Osteoblast (primary cell): Measurements from ENCODE around the gene KIRREL3. TPM values are rescaled to one million over a fixed set of nuclear protein-coding genes. Genes with fewer than 3 reads are reported as not detected.

Experiments
- DNase-seq: peaks from one replicate; pipeline ENCODE4 v3.0.0; 2011; ENCODE audit warnings: low spot score, mixed read lengths; ENCODE audit not compliant: insufficient read length; ENCODE audit errors: missing footprints
- H2AFZ ChIP-seq: 2 replicates; pipeline ENCODE4 v1.6.0; 2011; ENCODE audit warnings: mild to moderate bottlenecking, low read length
- H3K27ac ChIP-seq: 2 replicates; pipeline ENCODE4 v1.5.1; 2011; ENCODE audit warnings: mild to moderate bottlenecking, low read depth, low read length, moderate library complexity
- H3K27me3 ChIP-seq: 2 replicates; pipeline ENCODE4 v1.6.0; 2012; ENCODE audit warnings: mild to moderate bottlenecking, control low read depth, inconsistent platforms, low read length, moderate library complexity; ENCODE audit not compliant: insufficient read depth
- H3K36me3 ChIP-seq: 2 replicates; pipeline ENCODE4 v1.5.1; 2011; ENCODE audit warnings: mild to moderate bottlenecking, low read length, control low read depth, moderate library complexity; ENCODE audit not compliant: insufficient read depth
- H3K4me1 ChIP-seq: 2 replicates; pipeline ENCODE4 v1.5.1; 2011; ENCODE audit warnings: mild to moderate bottlenecking, low read length, control low read depth, moderate library complexity; ENCODE audit not compliant: insufficient read depth
- H3K4me2 ChIP-seq: 2 replicates; pipeline ENCODE4 v1.6.0; 2011; ENCODE audit warnings: mild to moderate bottlenecking, low read length; ENCODE audit not compliant: insufficient read depth
- H3K4me3 ChIP-seq: fragments of 200-600 bp; sonication (generic); 3 replicates; pipeline ENCODE4 v1.5.1; 2012; ENCODE audit warnings: mild to moderate bottlenecking, low read length, inconsistent platforms; ENCODE audit not compliant: insufficient read depth
- H3K79me2 ChIP-seq: 2 replicates; pipeline ENCODE4 v1.6.0; 2012; ENCODE audit warnings: mild to moderate bottlenecking, low read length, control low read depth, inconsistent platforms; ENCODE audit not compliant: insufficient read depth
- H3K9me3 ChIP-seq: 2 replicates; pipeline ENCODE4 v1.5.1; 2011; ENCODE audit warnings: low read depth, low read length, control low read depth
- H4K20me1 ChIP-seq: 2 replicates; pipeline ENCODE4 v1.6.0; 2012; ENCODE audit warnings: mild to moderate bottlenecking, low read length, control low read depth; ENCODE audit not compliant: insufficient read depth
- CTCF ChIP-seq: IDR thresholded peaks from 2 replicates; pipeline ENCODE4 v1.5.1; 2011; ENCODE audit warnings: mild to moderate bottlenecking, low read depth, low read length, moderate library complexity; ENCODE audit errors: extremely low read depth
- total RNA-seq: library from RNA; depleted of rRNA; stranded (reverse); fragments of >200 nt; gene quantifications from 2 replicates; pipeline ENCODE4 v1.2.3, GENCODE V29; 2012

The KIRREL3 gene
- total RNA-seq, 1 donor = 3.6 TPM

DNA sequence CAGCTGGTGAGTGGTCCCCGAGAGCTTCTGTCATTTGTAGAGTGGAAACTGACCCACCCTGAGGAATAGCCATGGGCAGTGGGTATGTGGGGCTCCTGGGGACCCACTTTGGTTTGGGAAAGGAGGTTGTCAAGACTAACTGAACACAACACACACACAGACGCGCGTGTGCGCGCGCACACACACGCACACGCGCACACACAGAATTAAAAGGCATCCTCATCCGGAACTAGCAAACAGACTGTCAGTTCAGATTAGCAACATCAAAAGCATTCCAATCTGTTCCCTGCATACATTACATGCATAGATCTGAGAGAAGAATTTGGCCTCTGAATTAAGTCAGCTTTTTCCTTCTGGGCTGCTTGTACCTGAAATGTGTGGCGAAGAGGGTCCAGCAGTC is 360.4 kb downstream of the KIRREL3 start:
- H3K4me2 ChIP-seq = no peak overlapping the region
- H3K27me3 ChIP-seq = no peaks in the 10 kb centered on the region
- no peaks in the 10 kb centered on the region for H3K36me3 ChIP-seq
- no peaks in the 10 kb centered on the region for H3K79me2 ChIP-seq
- no peak for TF ChIP-seq CTCF
- no peaks in the 10 kb centered on the region for H3K9me3 ChIP-seq
- no peak overlapping the region for H2AFZ ChIP-seq
- peaks cover 39% of the 10 kb centered on the region for H3K4me1 ChIP-seq
- no peaks in the 10 kb centered on the region for H4K20me1 ChIP-seq
- H3K27ac ChIP-seq = no peak overlapping the region
- no peak overlapping the region for H3K4me3 ChIP-seq
- DNase-seq = no peak

GRCh38 chr11:126639692-126640091 is 360.9 kb downstream of the KIRREL3 start:
- no peaks in the 10 kb centered on the region for H3K36me3 ChIP-seq
- H3K4me2 ChIP-seq = no peak overlapping the region
- no peak overlapping the region for H3K27ac ChIP-seq
- no peak for TF ChIP-seq CTCF
- no peak overlapping the region for H3K4me3 ChIP-seq
- no peaks in the 10 kb centered on the region for H3K79me2 ChIP-seq
- H2AFZ ChIP-seq = no peak overlapping the region
- H3K4me1 ChIP-seq = peaks cover 34% of the 10 kb centered on the region
- H4K20me1 ChIP-seq = no peaks in the 10 kb centered on the region
- no peaks in the 10 kb centered on the region for H3K27me3 ChIP-seq
- no peak for DNase-seq
- no peaks in the 10 kb centered on the region for H3K9me3 ChIP-seq

DNA sequence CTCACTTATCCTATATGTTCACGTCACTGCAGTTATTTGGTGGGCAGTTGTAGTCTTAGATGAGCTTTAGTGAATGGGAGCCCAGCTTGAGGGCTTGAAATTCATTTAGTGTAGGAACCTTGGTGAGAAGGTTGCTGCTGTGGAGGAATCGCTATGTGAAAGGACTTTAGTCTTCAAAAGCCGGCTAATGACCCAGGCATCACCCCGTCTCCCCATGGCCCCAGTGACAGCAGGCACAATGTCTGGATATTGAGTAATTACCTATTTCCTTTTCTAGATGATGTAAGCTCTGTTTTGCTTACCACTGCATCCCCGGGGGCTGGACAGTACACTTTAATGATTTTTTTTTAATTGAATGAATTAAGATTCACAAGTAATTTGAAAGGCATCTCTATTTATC is 361.9 kb downstream of the KIRREL3 start:
- Histone ChIP-seq H3K4me1 (peaks cover 32% of the 10 kb centered on the region), H3K27ac (peak overlapping the region; percentile 86), H3K4me2 (peak overlapping the region; percentile 67), H3K9me3 (no peaks in the 10 kb centered on the region), H3K27me3 (no peaks in the 10 kb centered on the region), H2AFZ (no peak overlapping the region), H3K36me3 (no peaks in the 10 kb centered on the region), H4K20me1 (no peaks in the 10 kb centered on the region), H3K4me3 (no peak overlapping the region), H3K79me2 (no peaks in the 10 kb centered on the region)
- no peak for TF ChIP-seq CTCF
- DNase-seq = no peak

DNA sequence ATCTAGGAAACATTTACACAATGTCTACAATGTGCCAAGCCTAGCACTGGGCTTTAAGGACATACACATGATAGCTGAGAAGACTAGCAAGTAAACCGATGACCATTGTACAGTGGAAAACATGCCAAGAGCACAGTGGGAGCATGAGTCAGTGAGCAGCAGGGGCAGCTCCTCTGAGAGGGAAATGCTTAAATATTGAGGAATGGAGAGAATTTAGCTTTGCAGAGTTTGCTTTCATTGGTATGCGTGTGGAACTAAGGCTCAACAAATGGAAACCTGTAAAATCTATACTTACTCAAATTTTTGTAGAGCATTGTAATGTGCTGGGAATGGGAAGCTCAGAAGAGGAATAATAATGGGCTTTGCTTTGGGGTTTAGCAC is 362.8 kb downstream of the KIRREL3 start:
- no peaks in the 10 kb centered on the region for H3K9me3 ChIP-seq
- no peaks in the 10 kb centered on the region for H3K36me3 ChIP-seq
- H3K27ac ChIP-seq = peak overlapping the region; percentile 86
- no peaks in the 10 kb centered on the region for H3K27me3 ChIP-seq
- H2AFZ ChIP-seq = no peak overlapping the region
- no peak overlapping the region for H3K4me3 ChIP-seq
- no peaks in the 10 kb centered on the region for H4K20me1 ChIP-seq
- no peaks in the 10 kb centered on the region for H3K79me2 ChIP-seq
- no peak for TF ChIP-seq CTCF
- peak; percentile 93 for DNase-seq
- H3K4me2 ChIP-seq = peak overlapping the region; percentile 67
- peaks cover 32% of the 10 kb centered on the region for H3K4me1 ChIP-seq
